Upper lobe of left lung (tissue), 4 donors: ENCODE data around the gene LHFPL2.

ENCODE experiments used
- CTCF ChIP-seq, 6 experiments: fragments of 450-650 bp in 4 of 6; fragments of 200-600 bp in 2 of 6; sonication (generic) in 2 of 6; IDR thresholded peaks; one replicate each; pipeline ENCODE4 v1.5.1; 2016 to 2019; ENCODE audit warnings: antibody characterized with exemption in 6 of 6
- EP300 ChIP-seq, 4 donors: sonication (generic); formaldehyde crosslinking; IDR thresholded peaks; one replicate each; pipeline ENCODE4 v1.5.1; 2017; ENCODE audit warnings: antibody characterized with exemption in 4 of 4, control low read depth in 2 of 4
- POLR2A ChIP-seq, 4 donors: fragments of 450-650 bp; IDR thresholded peaks; one replicate each; pipeline ENCODE4 v1.5.1; 2016 to 2017; ENCODE audit warnings: antibody characterized with exemption in 4 of 4, mild to moderate bottlenecking in 2 of 4

DNA sequence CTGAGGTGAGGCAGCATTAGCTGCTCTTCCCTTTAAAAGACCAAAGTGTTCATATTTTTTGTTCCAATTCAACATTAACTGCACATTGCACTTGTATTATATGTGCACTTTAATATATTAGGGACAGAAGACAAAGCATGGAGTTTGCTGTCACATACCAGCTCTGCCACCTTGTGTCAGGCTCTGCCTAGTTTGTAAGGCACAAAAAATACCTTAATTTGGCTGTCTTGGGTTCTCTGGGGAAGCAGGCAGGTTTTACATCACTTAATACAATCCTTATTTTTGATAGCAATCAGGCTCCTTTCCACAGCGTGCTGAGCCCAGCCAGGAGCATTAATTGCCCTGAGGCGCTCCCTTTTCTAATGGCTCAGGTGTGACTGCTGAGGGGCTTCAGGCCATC is 156.3 kb downstream of the LHFPL2 start:
- TF ChIP-seq CTCF (IDR thresholded peaks at IDR 0.05) = no peak
- TF ChIP-seq EP300 (IDR thresholded peaks at IDR 0.05) = no peak
- TF ChIP-seq POLR2A (IDR thresholded peaks at IDR 0.05) = no peak
